HCT116 (cell line): Measurements from ENCODE around the gene OR1E2. TPM values are rescaled to one million over a fixed set of nuclear protein-coding genes. Genes with fewer than 3 reads are reported as not detected.

Experiments used
- ATAC-seq: fragments of 200-7000 bp; cut with Tn5 transposase; 2 replicates; pipeline ENCODE4 v1.9.1; 2020; ENCODE audit warnings: mild to moderate bottlenecking, moderate library complexity
- BruUV-seq: library from RNA; stranded (reverse); fragments of 400-500 nt; replicated peaks from 2 replicates; lab custom pipeline; 2021; lab: Mats Ljungman, UMichigan
- CTCF ChIA-PET: fragments of 300-600 bp; sonication (Branson Sonifier 250); formaldehyde crosslinking; loops from one replicate; lab custom pipeline; 2021; ENCODE audit warnings: antibody characterized with exemption; lab: Charles Lee
- POLR2A ChIA-PET: fragments of 300-600, 350-600 bp; sonication (Branson Sonifier 250); formaldehyde crosslinking; loops from one replicate; lab custom pipeline; 2021; ENCODE audit warnings: antibody characterized with exemption; lab: Charles Lee
- RAD21 ChIA-PET, 2 experiments: fragments of 300-600 bp; sonication (Branson Sonifier 250); formaldehyde crosslinking; loops; one replicate each; lab custom pipeline; 2023; ENCODE audit warnings: low total read pairs in 2 of 2; ENCODE audit not compliant: uncharacterized antibody in 2 of 2, unreplicated experiment in 2 of 2, low non-redundant PET in 1 of 2; lab: Charles Lee
- DNase-seq: peaks from one replicate; pipeline ENCODE4 v3.0.0-alpha.2; 2010; ENCODE audit warnings: low read depth, low spot score
- H2AFZ ChIP-seq: fragments of 200-600 bp; shearing (Covaris generic), sonication (generic); 2 replicates; pipeline ENCODE4 v1.6.1; 2017; ENCODE audit warnings: low read depth, mixed run types, mixed read lengths, antibody characterized with exemption, low read length; ENCODE audit not compliant: poor library complexity, severe bottlenecking
- H3K27ac ChIP-seq: 2 replicates; pipeline ENCODE4 v1.5.1; 2012; ENCODE audit warnings: low read depth, low read length
- H3K27me3 ChIP-seq: fragments of 200-600 bp; sonication (generic); 2 replicates; pipeline ENCODE4 v1.6.1; 2016; ENCODE audit warnings: mixed run types, low read length, mixed read lengths; ENCODE audit not compliant: insufficient read depth
- H3K36me3 ChIP-seq, 2 experiments: fragments of 200-500 bp in 1 of 2; fragments of 200-600 bp in 1 of 2; sonication (Bioruptor generic) in 1 of 2; sonication (generic) in 1 of 2; 2 replicates each; pipeline versions ENCODE4 v1.5.1 to v1.6.1; 2014 to 2016; ENCODE audit warnings: low read length in 2 of 2, inconsistent platforms in 1 of 2, mixed read lengths in 1 of 2, mixed run types in 1 of 2; ENCODE audit not compliant: insufficient read depth in 2 of 2, control insufficient read depth in 1 of 2
- H3K4me1 ChIP-seq, 2 experiments: fragments of 200-600 bp in 1 of 2; sonication (generic) in 1 of 2; 2 replicates each; pipeline versions ENCODE4 v1.5.1 to v1.6.1; 2012 to 2017; ENCODE audit warnings: low read length in 2 of 2, inconsistent platforms in 1 of 2, mild to moderate bottlenecking in 1 of 2, mixed read lengths in 1 of 2, mixed run types in 1 of 2, moderate library complexity in 1 of 2; ENCODE audit not compliant: insufficient read depth in 2 of 2, control insufficient read depth in 1 of 2
- H3K4me2 ChIP-seq: fragments of 200-600 bp; sonication (generic); 2 replicates; pipeline ENCODE4 v1.6.1; 2017; ENCODE audit warnings: mixed run types, low read length, mixed read lengths
- H3K4me3 ChIP-seq, 2 experiments: fragments of 200-600 bp in 1 of 2; sonication (generic) in 1 of 2; replicated peaks in 1 of 2; 2 replicates each; pipeline ENCODE4 v1.5.1; 2011 to 2016; ENCODE audit warnings: low read length in 2 of 2, control low read depth in 1 of 2, low read depth in 1 of 2, mild to moderate bottlenecking in 1 of 2, mixed read lengths in 1 of 2, mixed run types in 1 of 2
- H3K79me2 ChIP-seq: fragments of 200-600 bp; sonication (generic); 2 replicates; pipeline ENCODE4 v1.6.1; 2017; ENCODE audit warnings: mild to moderate bottlenecking, mixed run types, low read length, moderate library complexity, mixed read lengths; ENCODE audit not compliant: insufficient read depth
- H3K9ac ChIP-seq: fragments of 200-600 bp; sonication (generic); 2 replicates; pipeline ENCODE4 v1.6.1; 2016; ENCODE audit warnings: low read length, mixed read lengths
- H3K9me2 ChIP-seq: fragments of 200-600 bp; sonication (generic), shearing (Covaris generic); 2 replicates; pipeline ENCODE4 v1.6.1; 2017; ENCODE audit warnings: mixed run types, mild to moderate bottlenecking, moderate library complexity; ENCODE audit not compliant: insufficient read depth
- H3K9me3 ChIP-seq, 2 experiments: fragments of 200-500 bp in 1 of 2; fragments of 200-600 bp in 1 of 2; sonication (Bioruptor generic) in 1 of 2; sonication (generic) in 1 of 2; 2 replicates each; pipeline ENCODE4 v1.6.1; 2014 to 2017; ENCODE audit warnings: low read length in 2 of 2, mixed read lengths in 2 of 2, inconsistent platforms in 1 of 2, low read depth in 1 of 2, mild to moderate bottlenecking in 1 of 2, mixed run types in 1 of 2, moderate library complexity in 1 of 2; ENCODE audit not compliant: control insufficient read depth in 1 of 2, insufficient read depth in 1 of 2
- H4K20me1 ChIP-seq: fragments of 200-600 bp; sonication (generic), shearing (Covaris generic); 2 replicates; pipeline ENCODE4 v1.6.1; 2017; ENCODE audit warnings: mixed run types, mild to moderate bottlenecking, moderate library complexity; ENCODE audit not compliant: insufficient read depth
- CBX3 ChIP-seq: IDR thresholded peaks from 2 replicates; pipeline ENCODE4 v1.6.1; 2012; ENCODE audit warnings: low read depth
- ELF1 ChIP-seq: IDR thresholded peaks from 2 replicates; pipeline ENCODE4 v1.6.1; 2012; ENCODE audit warnings: low read depth, borderline replicate concordance
- EZH2 ChIP-seq: fragments of 200-600 bp; sonication (generic); IDR thresholded peaks from 2 replicates; pipeline ENCODE4 v1.6.1; 2017; ENCODE audit warnings: antibody characterized with exemption, mixed run types
- FOSL1 ChIP-seq: IDR thresholded peaks from 2 replicates; pipeline ENCODE4 v1.6.1; 2012; ENCODE audit warnings: low read depth
- JUND ChIP-seq: IDR thresholded peaks from 2 replicates; pipeline ENCODE4 v1.6.1; 2012
- RAD21 ChIP-seq: IDR thresholded peaks from 2 replicates; pipeline ENCODE4 v1.6.1; 2012; ENCODE audit warnings: low read depth, mild to moderate bottlenecking
- SIN3A ChIP-seq: IDR thresholded peaks from 2 replicates; pipeline ENCODE4 v1.6.1; 2012; ENCODE audit warnings: low read depth
- SRF ChIP-seq: IDR thresholded peaks from 2 replicates; pipeline ENCODE4 v1.6.1; 2012; ENCODE audit warnings: low read depth
- TCF7L2 ChIP-seq: IDR thresholded peaks from 2 replicates; pipeline ENCODE4 v1.7.0; 2011; ENCODE audit warnings: borderline replicate concordance, inconsistent platforms; ENCODE audit not compliant: insufficient read depth, insufficient read length; ENCODE audit errors: extremely low read depth
- YY1 ChIP-seq: IDR thresholded peaks from 2 replicates; pipeline ENCODE4 v1.6.1; 2011; ENCODE audit warnings: low read length, low read depth, moderate library complexity, mild to moderate bottlenecking; ENCODE audit not compliant: insufficient replicate concordance; ENCODE audit errors: extremely low read depth
- ZNF274 ChIP-seq: fragments of 200-500 bp; sonication (Bioruptor generic); IDR thresholded peaks from 2 replicates; pipeline ENCODE4 v1.6.1; 2014; ENCODE audit warnings: mild to moderate bottlenecking, low read depth, low read length, inconsistent platforms
- intact Hi-C: fragments of 100-400 bp; cut with micrococcal nuclease; formaldehyde crosslinking; loops from 2 replicates; pipeline ENCODE4 v1.10.0; 2022
- total RNA-seq: library from RNA; stranded (reverse); gene quantifications from one replicate; pipeline ENCODE4 v1.2.1, GENCODE V29; 2021; ENCODE audit not compliant: unreplicated experiment
- TF ChIP-seq, protein P1 (sequence below), 3 experiments: fragments of 200-600 bp in 1 of 3; sonication (generic) in 1 of 3; IDR thresholded peaks in 2 of 3; conservative IDR thresholded peaks in 1 of 3; 2 replicates each; pipeline ENCODE4 v1.5.1; 2012 to 2017; ENCODE audit warnings: low read depth in 2 of 3, low read length in 2 of 3, antibody characterized with exemption in 1 of 3, borderline replicate concordance in 1 of 3, control low read depth in 1 of 3, mild to moderate bottlenecking in 1 of 3, mixed read lengths in 1 of 3, mixed run types in 1 of 3, moderate library complexity in 1 of 3; ENCODE audit not compliant: insufficient read depth in 1 of 3
- TF ChIP-seq, protein P2 (sequence below): IDR thresholded peaks from 2 replicates; pipeline ENCODE4 v1.6.1; 2011; ENCODE audit warnings: mild to moderate bottlenecking, low read length, moderate library complexity; ENCODE audit not compliant: insufficient replicate concordance; ENCODE audit errors: extremely low read depth

OR1E2 gene
- total RNA-seq, 1 experiment from 2014 or later, result not detected

- H3K36me3 ChIP-seq, result no peaks in the 10 kb centered on the region
- DNase-seq, result no peak
- TF ChIP-seq FOSL1 (no peak), CBX3 (no peak), ZNF274 (no peak), SIN3A (no peak), TCF7L2 (no peak), JUND (no peak), SRF (no peak), RAD21 (no peak), ELF1 (no peak), YY1 (no peak), EZH2 (no peak)
- TF ChIP-seq, protein P1, sequence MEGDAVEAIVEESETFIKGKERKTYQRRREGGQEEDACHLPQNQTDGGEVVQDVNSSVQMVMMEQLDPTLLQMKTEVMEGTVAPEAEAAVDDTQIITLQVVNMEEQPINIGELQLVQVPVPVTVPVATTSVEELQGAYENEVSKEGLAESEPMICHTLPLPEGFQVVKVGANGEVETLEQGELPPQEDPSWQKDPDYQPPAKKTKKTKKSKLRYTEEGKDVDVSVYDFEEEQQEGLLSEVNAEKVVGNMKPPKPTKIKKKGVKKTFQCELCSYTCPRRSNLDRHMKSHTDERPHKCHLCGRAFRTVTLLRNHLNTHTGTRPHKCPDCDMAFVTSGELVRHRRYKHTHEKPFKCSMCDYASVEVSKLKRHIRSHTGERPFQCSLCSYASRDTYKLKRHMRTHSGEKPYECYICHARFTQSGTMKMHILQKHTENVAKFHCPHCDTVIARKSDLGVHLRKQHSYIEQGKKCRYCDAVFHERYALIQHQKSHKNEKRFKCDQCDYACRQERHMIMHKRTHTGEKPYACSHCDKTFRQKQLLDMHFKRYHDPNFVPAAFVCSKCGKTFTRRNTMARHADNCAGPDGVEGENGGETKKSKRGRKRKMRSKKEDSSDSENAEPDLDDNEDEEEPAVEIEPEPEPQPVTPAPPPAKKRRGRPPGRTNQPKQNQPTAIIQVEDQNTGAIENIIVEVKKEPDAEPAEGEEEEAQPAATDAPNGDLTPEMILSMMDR (IDR thresholded peaks at IDR 0.05 in 2 of 3, conservative IDR thresholded peaks at IDR 0.05 in 1 of 3; ENCODE audit: borderline replicate concordance in 1 of 3, insufficient read depth in 1 of 3, low read depth in 2 of 3, low read length in 2 of 3), result no peak
- TF ChIP-seq, protein P2, sequence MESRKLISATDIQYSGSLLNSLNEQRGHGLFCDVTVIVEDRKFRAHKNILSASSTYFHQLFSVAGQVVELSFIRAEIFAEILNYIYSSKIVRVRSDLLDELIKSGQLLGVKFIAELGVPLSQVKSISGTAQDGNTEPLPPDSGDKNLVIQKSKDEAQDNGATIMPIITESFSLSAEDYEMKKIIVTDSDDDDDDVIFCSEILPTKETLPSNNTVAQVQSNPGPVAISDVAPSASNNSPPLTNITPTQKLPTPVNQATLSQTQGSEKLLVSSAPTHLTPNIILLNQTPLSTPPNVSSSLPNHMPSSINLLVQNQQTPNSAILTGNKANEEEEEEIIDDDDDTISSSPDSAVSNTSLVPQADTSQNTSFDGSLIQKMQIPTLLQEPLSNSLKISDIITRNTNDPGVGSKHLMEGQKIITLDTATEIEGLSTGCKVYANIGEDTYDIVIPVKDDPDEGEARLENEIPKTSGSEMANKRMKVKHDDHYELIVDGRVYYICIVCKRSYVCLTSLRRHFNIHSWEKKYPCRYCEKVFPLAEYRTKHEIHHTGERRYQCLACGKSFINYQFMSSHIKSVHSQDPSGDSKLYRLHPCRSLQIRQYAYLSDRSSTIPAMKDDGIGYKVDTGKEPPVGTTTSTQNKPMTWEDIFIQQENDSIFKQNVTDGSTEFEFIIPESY, result no peak
- TF ChIP-seq, all 23 proteins: peak for 0
- H3K4me1 ChIP-seq, result no peaks in the 10 kb centered on the region
- POLR2A ChIA-PET, result no interaction called here
- H3K27ac ChIP-seq, result no peak overlapping the region
- no TSS peak for BruUV-seq
- peaks cover 54% of the 10 kb centered on the region for H3K27me3 ChIP-seq
- H3K4me3 ChIP-seq, result no peak overlapping the region
- H3K4me2 ChIP-seq, result no peak overlapping the region
- intact Hi-C loops, result no loop called here
- H2AFZ ChIP-seq, result no peak overlapping the region
- H3K79me2 ChIP-seq, result no peaks in the 10 kb centered on the region
- H3K9ac ChIP-seq, result no peak overlapping the region
- no peaks in the 10 kb centered on the region for H3K9me3 ChIP-seq
- CTCF ChIA-PET, result no interaction called here
- ATAC-seq, result no peak
- H3K9me2 ChIP-seq, result no peaks in the 10 kb centered on the region
- RAD21 ChIA-PET, result no interaction called here
- H4K20me1 ChIP-seq, result no peaks in the 10 kb centered on the region
These were observed 49.2 kb upstream of the OR1E2 start for GRCh38 chr17:3482852-3483251.
